K562 (cell line): ENCODE results near the gene SELPLG. TPM values are rescaled to one million over a fixed set of nuclear protein-coding genes. Genes with fewer than 3 reads are reported as not detected.
A peak's percentile ranks its signal among the peaks of the same experiment; 100 is the strongest.

ENCODE experiments used
- ARID3B ChIP-seq: fragments of 250-450 bp; sonication (Bioruptor Pico); IDR thresholded peaks from 2 replicates; pipeline ENCODE4 v1.4.0; 2020; ENCODE audit warnings: borderline replicate concordance
- BCL6 ChIP-seq: fragments of 250-450 bp; sonication (Bioruptor Pico); IDR thresholded peaks from 2 replicates; pipeline ENCODE4 v1.4.0; 2020
- CBFB ChIP-seq: sonication (generic); formaldehyde crosslinking; IDR thresholded peaks from 2 replicates; pipeline ENCODE4 v1.4.0; 2020; ENCODE audit warnings: mild to moderate bottlenecking, missing genetic modification reagents
- DPF2 ChIP-seq: fragments of 450-650 bp; IDR thresholded peaks from 2 replicates; pipeline ENCODE4 v1.6.1; 2016
- EZH2 ChIP-seq: IDR thresholded peaks from 2 replicates; pipeline ENCODE4 v1.6.1; 2012; ENCODE audit warnings: low read depth, mild to moderate bottlenecking, inconsistent platforms, low read length, borderline replicate concordance
- FOXJ2 ChIP-seq: fragments of 200-800 bp; sonication (Bioruptor generic); IDR thresholded peaks from 2 replicates; pipeline ENCODE4 v1.6.1; 2016; ENCODE audit warnings: missing genetic modification characterization, missing compliant biosample characterization
- HDAC3 ChIP-seq: fragments of 450-650 bp; IDR thresholded peaks from 2 replicates; pipeline ENCODE4 v1.6.1; 2018; ENCODE audit warnings: borderline replicate concordance, mild to moderate bottlenecking, moderate library complexity; ENCODE audit not compliant: partially characterized antibody
- KLF16 ChIP-seq: IDR thresholded peaks from 2 replicates; pipeline ENCODE4 v1.6.1; 2016; ENCODE audit warnings: antibody characterized with exemption
- MBD1 ChIP-seq: fragments of 250-450 bp; sonication (Bioruptor Pico); IDR thresholded peaks from 2 replicates; pipeline ENCODE4 v1.8.0; 2022; ENCODE audit warnings: inconsistent platforms
- SLC30A9 ChIP-seq: fragments of 250-450 bp; sonication (Bioruptor Pico); IDR thresholded peaks from 2 replicates; pipeline ENCODE4 v1.8.0; 2022; ENCODE audit warnings: mild to moderate bottlenecking, moderate library complexity
- ZBTB17 ChIP-seq: fragments of 450-650 bp; formaldehyde crosslinking; IDR thresholded peaks from 2 replicates; pipeline ENCODE4 v1.4.0; 2020; ENCODE audit warnings: mild to moderate bottlenecking
- ZKSCAN1 ChIP-seq: fragments of 150-350 bp; IDR thresholded peaks from 2 replicates; pipeline ENCODE4 v1.6.1; 2016; ENCODE audit warnings: low read depth, low read length
- ZNF12 ChIP-seq: sonication (generic); formaldehyde crosslinking; IDR thresholded peaks from 2 replicates; pipeline ENCODE4 v1.4.0; 2020; ENCODE audit warnings: mild to moderate bottlenecking, missing genetic modification reagents
- ZNF146 ChIP-seq: IDR thresholded peaks from one replicate; pipeline ENCODE4 v1.6.1; 2018; ENCODE audit warnings: missing compliant biosample characterization; ENCODE audit not compliant: unreplicated experiment
- ZNF274 ChIP-seq: IDR thresholded peaks from 2 replicates; pipeline ENCODE4 v1.6.1; 2011; ENCODE audit warnings: low read depth, mild to moderate bottlenecking, low read length, moderate library complexity, borderline replicate concordance
- ZNF589 ChIP-seq: fragments of 200-800 bp; sonication (Bioruptor generic); IDR thresholded peaks from 2 replicates; pipeline ENCODE4 v1.6.1; 2016; ENCODE audit warnings: low read depth, missing genetic modification characterization, missing compliant biosample characterization
- polyA plus RNA-seq, 8 experiments: library from polyadenylated mRNA; depleted of rRNA in 4 of 8; stranded (reverse) in 5 of 8; unstranded in 3 of 8; fragments of >200 nt; fragmentation: Nextera tagmentation in 2 of 8; fragmentation: Illumina TruSeq in 1 of 8; extraction: Ambion mirVana in 2 of 8; extraction: Trizol in 1 of 8; gene quantifications; 2 replicates each; pipeline versions ENCODE4 v1.2.1 to v1.2.3, GENCODE V29; 2011 to 2014; ENCODE audit warnings: inconsistent platforms in 1 of 8, missing spikeins in 1 of 8
- total RNA-seq, 7 experiments: library from RNA; depleted of rRNA in 6 of 7; stranded (reverse); fragments of >200 nt in 6 of 7; fragmentation: Illumina TruSeq in 2 of 7; extraction: Trizol in 2 of 7; gene quantifications; 2 replicates each; pipeline versions ENCODE4 v1.2.1 to v1.2.3, GENCODE V29; 2011 to 2021; ENCODE audit warnings: low replicate concordance in 1 of 7
- TF ChIP-seq, protein P1 (sequence below): sonication (generic); formaldehyde crosslinking; IDR thresholded peaks from 2 replicates; pipeline ENCODE4 v1.9.0; 2022; ENCODE audit warnings: mild to moderate bottlenecking, missing genetic modification reagents
- TF ChIP-seq, protein P2 (sequence below): sonication (generic); formaldehyde crosslinking; IDR thresholded peaks from 2 replicates; pipeline ENCODE4 v1.8.0; 2022; ENCODE audit warnings: mild to moderate bottlenecking, low read depth, missing genetic modification reagents
- TF ChIP-seq, protein P3 (sequence below): sonication (generic); formaldehyde crosslinking; IDR thresholded peaks from 2 replicates; pipeline ENCODE4 v1.4.0; 2020; ENCODE audit warnings: mild to moderate bottlenecking, missing genetic modification reagents
- TF ChIP-seq, protein P4 (sequence below): fragments of 250-450 bp; sonication (Bioruptor Pico); IDR thresholded peaks from 2 replicates; pipeline ENCODE4 v1.4.0; 2020; ENCODE audit warnings: mild to moderate bottlenecking, moderate library complexity

SELPLG gene
- total and polyA plus RNA-seq, 9 of the 15 experiments (the other 6 are each of a cell fraction or from before 2014, with no cell fraction given), result 0.22 to 10.2 (median 1.7) TPM

DNA sequence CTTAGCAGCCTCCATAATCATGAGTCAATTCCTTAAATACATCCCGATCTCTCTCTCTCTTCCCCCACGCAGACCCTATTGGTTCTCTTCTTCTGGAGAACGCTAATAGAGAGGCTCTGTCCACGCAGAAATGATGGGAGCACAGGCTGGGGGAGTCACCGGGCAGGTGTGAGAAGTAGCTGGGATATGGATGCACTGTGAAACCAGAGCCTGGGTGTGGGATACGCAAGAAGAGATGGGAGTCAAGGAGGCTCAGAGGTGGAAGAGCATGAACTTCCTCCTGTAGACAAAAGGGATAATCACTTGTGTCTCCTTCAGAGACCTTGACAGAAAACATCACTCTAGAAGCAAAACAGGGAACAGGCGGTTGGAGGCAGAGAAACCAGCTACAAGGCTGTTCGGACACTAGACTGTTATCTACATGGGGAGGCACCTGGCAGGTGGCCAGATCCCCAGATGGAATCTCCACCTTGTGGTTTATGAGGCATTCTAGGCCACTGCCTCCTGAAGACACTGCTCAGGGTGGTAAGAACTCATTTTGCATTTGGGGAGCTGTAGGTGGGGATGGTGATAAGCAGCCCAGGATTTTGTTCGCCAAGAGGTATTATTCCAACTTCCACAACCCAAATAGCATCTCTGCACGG, 7.2 kb upstream of the SELPLG start (continued):
- TF ChIP-seq ZNF146 (CRISPR knock-in tag) (no peak), ZNF274 (no peak), ARID3B (CRISPR knock-in tag) (no peak), ZNF12 (CRISPR knock-in tag) (no peak), ZNF589 (0 out of 2 replicates have a peak, but pooled peaks have one; percentile 61), EZH2 (no peak), CBFB (no peak), KLF16 (peak; percentile 93), MBD1 (CRISPR knock-in tag) (no peak), ZBTB17 (no peak), SLC30A9 (CRISPR knock-in tag) (no peak), FOXJ2 (no peak), BCL6 (CRISPR knock-in tag) (no peak), HDAC3 (no peak), DPF2 (peak; percentile 84), ZKSCAN1 (no peak)
- TF ChIP-seq, protein P1, sequence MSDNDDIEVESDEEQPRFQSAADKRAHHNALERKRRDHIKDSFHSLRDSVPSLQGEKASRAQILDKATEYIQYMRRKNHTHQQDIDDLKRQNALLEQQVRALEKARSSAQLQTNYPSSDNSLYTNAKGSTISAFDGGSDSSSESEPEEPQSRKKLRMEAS (CRISPR knock-in tag), result 0 out of 2 replicates have a peak, but pooled peaks have one; percentile 10
- TF ChIP-seq, protein P2, sequence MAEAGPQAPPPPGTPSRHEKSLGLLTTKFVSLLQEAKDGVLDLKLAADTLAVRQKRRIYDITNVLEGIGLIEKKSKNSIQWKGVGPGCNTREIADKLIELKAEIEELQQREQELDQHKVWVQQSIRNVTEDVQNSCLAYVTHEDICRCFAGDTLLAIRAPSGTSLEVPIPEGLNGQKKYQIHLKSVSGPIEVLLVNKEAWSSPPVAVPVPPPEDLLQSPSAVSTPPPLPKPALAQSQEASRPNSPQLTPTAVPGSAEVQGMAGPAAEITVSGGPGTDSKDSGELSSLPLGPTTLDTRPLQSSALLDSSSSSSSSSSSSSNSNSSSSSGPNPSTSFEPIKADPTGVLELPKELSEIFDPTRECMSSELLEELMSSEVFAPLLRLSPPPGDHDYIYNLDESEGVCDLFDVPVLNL (CRISPR knock-in tag), result no peak
- TF ChIP-seq, protein P3, sequence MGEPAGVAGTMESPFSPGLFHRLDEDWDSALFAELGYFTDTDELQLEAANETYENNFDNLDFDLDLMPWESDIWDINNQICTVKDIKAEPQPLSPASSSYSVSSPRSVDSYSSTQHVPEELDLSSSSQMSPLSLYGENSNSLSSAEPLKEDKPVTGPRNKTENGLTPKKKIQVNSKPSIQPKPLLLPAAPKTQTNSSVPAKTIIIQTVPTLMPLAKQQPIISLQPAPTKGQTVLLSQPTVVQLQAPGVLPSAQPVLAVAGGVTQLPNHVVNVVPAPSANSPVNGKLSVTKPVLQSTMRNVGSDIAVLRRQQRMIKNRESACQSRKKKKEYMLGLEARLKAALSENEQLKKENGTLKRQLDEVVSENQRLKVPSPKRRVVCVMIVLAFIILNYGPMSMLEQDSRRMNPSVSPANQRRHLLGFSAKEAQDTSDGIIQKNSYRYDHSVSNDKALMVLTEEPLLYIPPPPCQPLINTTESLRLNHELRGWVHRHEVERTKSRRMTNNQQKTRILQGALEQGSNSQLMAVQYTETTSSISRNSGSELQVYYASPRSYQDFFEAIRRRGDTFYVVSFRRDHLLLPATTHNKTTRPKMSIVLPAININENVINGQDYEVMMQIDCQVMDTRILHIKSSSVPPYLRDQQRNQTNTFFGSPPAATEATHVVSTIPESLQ, result no peak
- TF ChIP-seq, protein P4, sequence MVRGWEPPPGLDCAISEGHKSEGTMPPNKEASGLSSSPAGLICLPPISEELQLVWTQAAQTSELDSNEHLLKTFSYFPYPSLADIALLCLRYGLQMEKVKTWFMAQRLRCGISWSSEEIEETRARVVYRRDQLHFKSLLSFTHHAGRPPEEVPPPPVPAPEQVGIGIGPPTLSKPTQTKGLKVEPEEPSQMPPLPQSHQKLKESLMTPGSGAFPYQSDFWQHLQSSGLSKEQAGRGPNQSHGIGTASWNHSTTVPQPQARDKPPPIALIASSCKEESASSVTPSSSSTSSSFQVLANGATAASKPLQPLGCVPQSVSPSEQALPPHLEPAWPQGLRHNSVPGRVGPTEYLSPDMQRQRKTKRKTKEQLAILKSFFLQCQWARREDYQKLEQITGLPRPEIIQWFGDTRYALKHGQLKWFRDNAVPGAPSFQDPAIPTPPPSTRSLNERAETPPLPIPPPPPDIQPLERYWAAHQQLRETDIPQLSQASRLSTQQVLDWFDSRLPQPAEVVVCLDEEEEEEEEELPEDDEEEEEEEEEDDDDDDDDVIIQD, result no peak
